CD4-positive, alpha-beta T cell (primary cell): Measurements from ENCODE around the gene RBM19. TPM values are rescaled to one million over a fixed set of nuclear protein-coding genes. Genes with fewer than 3 reads are reported as not detected.

ENCODE experiments used
- ATAC-seq: fragments of 200-7000 bp; cut with Tn5 transposase; one replicate; pipeline ENCODE4 v1.10.0; 2022; ENCODE audit warnings: mild to moderate bottlenecking; ENCODE audit not compliant: poor library complexity
- CTCF ChIA-PET: fragments of 350-600 bp; sonication (Branson Sonifier 250); formaldehyde crosslinking; loops from one replicate; lab custom pipeline; 2021; ENCODE audit warnings: antibody characterized with exemption, inconsistent platforms; lab: Charles Lee
- POLR2A ChIA-PET: fragments of 350-600 bp; sonication (Branson Sonifier 250); formaldehyde crosslinking; loops from one replicate; lab custom pipeline; 2021; ENCODE audit warnings: antibody characterized with exemption, inconsistent platforms; lab: Charles Lee
- DNase-seq, 14 experiments: peaks; one replicate each; pipeline ENCODE4 v3.0.0-alpha.2; 2013 to 2020; ENCODE audit warnings: mixed read lengths in 2 of 14
- H3K27ac ChIP-seq, 2 donors: one replicate each; pipeline versions ENCODE4 v1.5.1 to v1.7.0; 2013; ENCODE audit warnings: low read length in 2 of 2, low read depth in 1 of 2, mild to moderate bottlenecking in 1 of 2
- H3K27me3 ChIP-seq, 2 experiments: 1 replicate in 1 of 2; 2 replicates in 1 of 2; pipeline versions ENCODE4 v1.6.1 to v1.7.0; 2013; ENCODE audit warnings: low read length in 2 of 2, control low read depth in 1 of 2, mild to moderate bottlenecking in 1 of 2, moderate library complexity in 1 of 2; ENCODE audit not compliant: insufficient read depth in 2 of 2, control insufficient read depth in 1 of 2
- H3K36me3 ChIP-seq: one replicate; pipeline ENCODE4 v1.6.1; 2013; ENCODE audit warnings: low read length, control low read depth; ENCODE audit not compliant: insufficient read depth
- H3K4me1 ChIP-seq: one replicate; pipeline ENCODE4 v1.6.1; 2013; ENCODE audit warnings: low read length, control low read depth; ENCODE audit not compliant: insufficient read depth
- H3K4me3 ChIP-seq: one replicate; pipeline ENCODE4 v1.5.1; 2013; ENCODE audit warnings: mild to moderate bottlenecking, low read length, moderate library complexity
- H3K9me3 ChIP-seq, 2 experiments: 1 replicate in 1 of 2; 2 replicates in 1 of 2; pipeline versions ENCODE4 v1.6.1 to v1.7.0; 2013; ENCODE audit warnings: low read length in 2 of 2, mild to moderate bottlenecking in 2 of 2, control low read depth in 1 of 2, moderate library complexity in 1 of 2; ENCODE audit not compliant: control insufficient read depth in 1 of 2, insufficient read depth in 1 of 2
- H3K27ac Mint-ChIP-seq: one replicate; pipeline ENCODE4 v1.8.0; 2020; ENCODE audit warnings: mixed read lengths
- H3K27me3 Mint-ChIP-seq: one replicate; pipeline ENCODE4 v1.8.0; 2021; ENCODE audit warnings: mixed read lengths
- H3K36me3 Mint-ChIP-seq: one replicate; pipeline ENCODE4 v1.8.0; 2021; ENCODE audit warnings: low read depth, mixed read lengths
- H3K4me1 Mint-ChIP-seq: one replicate; pipeline ENCODE4 v1.8.0; 2021; ENCODE audit warnings: low read depth, mixed read lengths
- H3K4me3 Mint-ChIP-seq: one replicate; pipeline ENCODE4 v1.8.0; 2020; ENCODE audit warnings: mild to moderate bottlenecking, mixed read lengths
- H3K9me3 Mint-ChIP-seq: one replicate; pipeline ENCODE4 v1.8.0; 2020; ENCODE audit warnings: mixed read lengths
- intact Hi-C, 2 experiments: fragments of 100-400 bp; cut with DNase I in 1 of 2; cut with micrococcal nuclease in 1 of 2; formaldehyde crosslinking; loops; one replicate each; pipeline versions ENCODE4 v1.15.1 to v1.9.0; 2023 to 2025; cut with DNase I, micrococcal nuclease
- total RNA-seq, 174 experiments: library from RNA in 2 of 174; stranded (reverse) in 2 of 174; gene quantifications; one replicate each; pipeline ENCODE4 v1.2.3 and lab custom pipeline; 2021 to 2026
- TF ChIP-seq, protein P1 (sequence below): fragments of 200-600 bp; IDR thresholded peaks from one replicate; pipeline ENCODE4 v1.8.0; 2022; ENCODE audit warnings: antibody characterized with exemption, mild to moderate bottlenecking

Gene RBM19
- total RNA-seq, 2 experiments from 2014 or later = 57.1 to 58.5 TPM

DNA sequence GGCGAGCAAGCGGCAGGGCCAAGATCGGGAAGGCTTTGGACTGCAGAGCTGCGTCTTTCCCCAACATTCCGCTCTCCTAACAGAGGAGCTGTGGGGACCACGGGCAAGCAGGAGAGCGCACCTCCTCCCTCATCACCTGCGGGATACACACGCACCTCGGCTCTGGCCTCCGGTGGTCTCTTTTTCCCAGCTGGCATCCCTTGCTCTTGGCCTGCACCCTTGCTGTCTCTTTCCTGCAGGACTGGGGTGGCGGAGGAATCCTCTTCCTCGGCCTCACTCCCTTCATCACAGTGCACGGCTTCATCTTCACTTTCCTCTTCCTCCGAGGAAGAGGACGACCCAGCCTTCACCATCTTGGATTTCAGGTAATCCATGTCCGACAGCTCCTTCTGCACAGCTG lies 8.5 kb downstream of the RBM19 start:
- no peaks in the 10 kb centered on the region for H3K4me1 ChIP-seq
- H3K27me3 Mint-ChIP-seq = no peaks in the 10 kb centered on the region
- ChIA-PET CTCF (no interaction called here), POLR2A (no interaction called here)
- H3K4me3 ChIP-seq = no peak overlapping the region
- H3K27me3 ChIP-seq = no peaks in the 10 kb centered on the region
- intact Hi-C loops = no loop called here
- H3K27ac Mint-ChIP-seq = no peak overlapping the region
- H3K27ac ChIP-seq = no peak overlapping the region
- peaks cover 98% of the 10 kb centered on the region for H3K36me3 Mint-ChIP-seq
- H3K9me3 Mint-ChIP-seq = no peaks in the 10 kb centered on the region
- no peak for DNase-seq
- no peak for ATAC-seq
- H3K4me3 Mint-ChIP-seq = no peak overlapping the region
- peaks cover 11% of the 10 kb centered on the region for H3K4me1 Mint-ChIP-seq
- TF ChIP-seq, protein P1, sequence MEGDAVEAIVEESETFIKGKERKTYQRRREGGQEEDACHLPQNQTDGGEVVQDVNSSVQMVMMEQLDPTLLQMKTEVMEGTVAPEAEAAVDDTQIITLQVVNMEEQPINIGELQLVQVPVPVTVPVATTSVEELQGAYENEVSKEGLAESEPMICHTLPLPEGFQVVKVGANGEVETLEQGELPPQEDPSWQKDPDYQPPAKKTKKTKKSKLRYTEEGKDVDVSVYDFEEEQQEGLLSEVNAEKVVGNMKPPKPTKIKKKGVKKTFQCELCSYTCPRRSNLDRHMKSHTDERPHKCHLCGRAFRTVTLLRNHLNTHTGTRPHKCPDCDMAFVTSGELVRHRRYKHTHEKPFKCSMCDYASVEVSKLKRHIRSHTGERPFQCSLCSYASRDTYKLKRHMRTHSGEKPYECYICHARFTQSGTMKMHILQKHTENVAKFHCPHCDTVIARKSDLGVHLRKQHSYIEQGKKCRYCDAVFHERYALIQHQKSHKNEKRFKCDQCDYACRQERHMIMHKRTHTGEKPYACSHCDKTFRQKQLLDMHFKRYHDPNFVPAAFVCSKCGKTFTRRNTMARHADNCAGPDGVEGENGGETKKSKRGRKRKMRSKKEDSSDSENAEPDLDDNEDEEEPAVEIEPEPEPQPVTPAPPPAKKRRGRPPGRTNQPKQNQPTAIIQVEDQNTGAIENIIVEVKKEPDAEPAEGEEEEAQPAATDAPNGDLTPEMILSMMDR = no peak
- no peaks in the 10 kb centered on the region for H3K9me3 ChIP-seq
- H3K36me3 ChIP-seq = peaks cover 82% of the 10 kb centered on the region

DNA sequence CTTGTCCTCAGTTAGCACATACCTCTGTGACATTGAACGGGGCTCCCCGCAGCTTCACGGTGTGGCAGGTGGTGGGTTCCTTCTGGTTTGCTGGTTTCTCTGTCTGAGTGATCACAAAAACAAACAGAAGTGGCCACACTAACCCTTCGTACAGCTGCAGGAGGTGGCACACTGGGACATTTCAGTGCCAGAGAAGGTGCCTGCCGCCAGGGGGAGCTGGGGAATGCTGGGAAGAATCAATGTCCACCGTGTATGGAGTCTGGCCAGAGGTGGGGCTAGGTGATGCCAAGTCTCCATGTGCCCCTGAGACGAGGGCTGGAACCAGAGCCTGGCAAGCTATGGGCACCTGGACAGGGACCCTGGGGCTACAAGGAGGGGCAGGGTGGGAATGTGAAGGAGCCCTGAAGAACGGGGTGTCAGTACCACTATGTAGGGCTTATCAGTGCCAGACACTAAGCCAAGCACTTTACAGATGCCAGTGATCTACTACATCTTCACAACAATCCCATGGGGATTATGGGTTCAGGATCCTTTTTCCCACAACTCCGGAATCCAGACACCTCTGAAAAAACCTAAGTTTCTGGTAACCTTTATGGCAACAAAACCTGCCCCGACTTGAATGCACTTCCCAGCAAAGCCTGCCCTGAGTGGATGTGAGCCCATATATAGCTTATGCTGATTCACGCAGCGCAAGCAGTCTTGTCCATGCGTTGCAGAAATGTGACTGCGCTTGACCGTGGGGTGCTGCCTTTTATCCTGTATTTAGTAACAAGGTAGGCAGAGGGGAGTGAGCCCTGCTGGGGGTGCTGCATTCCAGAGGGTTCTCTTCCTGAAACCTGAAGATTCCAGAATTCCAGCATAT lies 10.8 kb downstream of the RBM19 start:
- H3K4me1 Mint-ChIP-seq = no peaks in the 10 kb centered on the region
- peaks cover 78% of the 10 kb centered on the region for H3K36me3 ChIP-seq
- H3K4me1 ChIP-seq = no peaks in the 10 kb centered on the region
- H3K27me3 Mint-ChIP-seq = no peaks in the 10 kb centered on the region
- H3K36me3 Mint-ChIP-seq = peaks cover 96% of the 10 kb centered on the region
- H3K27ac ChIP-seq = no peak overlapping the region
- H3K27ac Mint-ChIP-seq = no peak overlapping the region
- DNase-seq = no peak
- CTCF ChIA-PET = interaction anchor here (2.4 kb wide), 1 partner anchor 11 kb away, joined by 8 read pairs; the partner anchor contains the start of gene RBM19
- H3K4me3 Mint-ChIP-seq = no peak overlapping the region
- no peaks in the 10 kb centered on the region for H3K27me3 ChIP-seq
- no peaks in the 10 kb centered on the region for H3K9me3 Mint-ChIP-seq
- TF ChIP-seq, protein P1 = no peak
- intact Hi-C loops = no loop called here
- POLR2A ChIA-PET = no interaction called here
- ATAC-seq = no peak
- H3K9me3 ChIP-seq = no peaks in the 10 kb centered on the region
- no peak overlapping the region for H3K4me3 ChIP-seq

DNA sequence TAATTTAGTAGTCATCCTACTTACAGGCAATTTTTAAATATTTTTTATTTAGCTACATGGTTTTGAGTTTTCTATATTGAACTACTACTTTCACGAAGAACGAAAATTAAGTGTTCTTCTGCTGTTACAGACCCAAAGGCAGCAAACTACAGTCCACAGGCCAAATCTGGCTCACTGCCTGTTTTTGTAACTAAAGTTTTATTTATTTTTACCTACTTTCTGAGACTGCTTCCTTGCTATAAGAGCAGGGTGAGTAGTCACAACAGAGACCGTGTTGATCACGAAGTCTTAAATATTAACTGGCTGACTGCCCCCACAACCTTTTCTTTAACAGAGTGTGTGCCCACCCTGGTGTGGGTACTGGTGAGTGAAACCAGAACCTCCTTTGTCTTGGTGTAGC lies 11.6 kb downstream of the RBM19 start:
- no peaks in the 10 kb centered on the region for H3K9me3 Mint-ChIP-seq
- H3K4me3 ChIP-seq = no peak overlapping the region
- no peak overlapping the region for H3K27ac ChIP-seq
- no peaks in the 10 kb centered on the region for H3K4me1 ChIP-seq
- ChIA-PET POLR2A (no interaction called here), CTCF (interaction anchor here (2.4 kb wide), 1 partner anchor 12 kb away, joined by 8 read pairs; the partner anchor contains the start of gene RBM19)
- ATAC-seq (no peak), DNase-seq (no peak)
- H3K36me3 Mint-ChIP-seq = peaks cover 94% of the 10 kb centered on the region
- no peaks in the 10 kb centered on the region for H3K27me3 ChIP-seq
- H3K27ac Mint-ChIP-seq = no peak overlapping the region
- H3K4me1 Mint-ChIP-seq = no peaks in the 10 kb centered on the region
- no peaks in the 10 kb centered on the region for H3K9me3 ChIP-seq
- TF ChIP-seq, protein P1 = no peak
- H3K4me3 Mint-ChIP-seq = no peak overlapping the region
- H3K36me3 ChIP-seq = peaks cover 78% of the 10 kb centered on the region
- intact Hi-C loops = no loop called here
- no peaks in the 10 kb centered on the region for H3K27me3 Mint-ChIP-seq
